Kidney epithelial cell (primary cell): ENCODE data around the gene HYLS1. TPM values are rescaled to one million over a fixed set of nuclear protein-coding genes. Genes with fewer than 3 reads are reported as not detected.

ENCODE experiments used
- DNase-seq: peaks from one replicate; pipeline ENCODE4 v3.0.0-alpha.2; 2010; ENCODE audit warnings: low read depth
- H3K27me3 ChIP-seq: 2 replicates; pipeline ENCODE4 v1.6.0; 2011; ENCODE audit warnings: low read length; ENCODE audit not compliant: control insufficient read depth, insufficient read depth
- H3K36me3 ChIP-seq: 2 replicates; pipeline ENCODE4 v1.5.1; 2011; ENCODE audit warnings: low read length; ENCODE audit not compliant: control insufficient read depth, insufficient read depth
- H3K4me3 ChIP-seq: 2 replicates; pipeline ENCODE4 v1.5.1; 2011; ENCODE audit warnings: low read depth, mild to moderate bottlenecking, control low read depth, low read length
- total RNA-seq: library from RNA; depleted of rRNA; stranded (reverse); fragments of >200 nt; gene quantifications from 2 replicates; pipeline ENCODE4 v1.2.3, GENCODE V29; 2015
- TF ChIP-seq, protein P1 (sequence below): IDR thresholded peaks from 2 replicates; pipeline ENCODE4 v1.5.1; 2011; ENCODE audit warnings: mild to moderate bottlenecking, moderate library complexity, low read length, control low read depth, inconsistent platforms; ENCODE audit not compliant: insufficient read depth, poor library complexity, severe bottlenecking

The HYLS1 gene
- total RNA-seq, 1 donor from 2014 or later = 3.6 TPM

DNA sequence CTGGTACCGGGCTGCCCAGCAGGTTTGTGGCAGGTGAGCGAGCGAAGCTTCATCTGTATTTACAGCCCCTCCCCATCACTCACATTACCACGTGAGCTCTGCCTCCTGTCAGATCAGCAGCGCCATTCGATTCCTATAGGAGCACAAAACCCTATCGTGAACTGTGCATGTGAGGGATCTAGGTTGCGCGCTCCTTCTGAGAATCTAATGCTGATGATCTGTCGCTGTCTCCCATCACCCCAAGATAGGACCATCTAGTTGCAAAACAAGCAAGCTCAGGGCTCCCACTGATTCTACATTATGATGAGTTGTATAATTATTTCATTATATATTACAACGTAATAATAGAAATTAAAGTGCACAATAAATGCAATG, 42.6 kb downstream of the HYLS1 start:
- no peak overlapping the region for H3K4me3 ChIP-seq
- TF ChIP-seq, protein P1, sequence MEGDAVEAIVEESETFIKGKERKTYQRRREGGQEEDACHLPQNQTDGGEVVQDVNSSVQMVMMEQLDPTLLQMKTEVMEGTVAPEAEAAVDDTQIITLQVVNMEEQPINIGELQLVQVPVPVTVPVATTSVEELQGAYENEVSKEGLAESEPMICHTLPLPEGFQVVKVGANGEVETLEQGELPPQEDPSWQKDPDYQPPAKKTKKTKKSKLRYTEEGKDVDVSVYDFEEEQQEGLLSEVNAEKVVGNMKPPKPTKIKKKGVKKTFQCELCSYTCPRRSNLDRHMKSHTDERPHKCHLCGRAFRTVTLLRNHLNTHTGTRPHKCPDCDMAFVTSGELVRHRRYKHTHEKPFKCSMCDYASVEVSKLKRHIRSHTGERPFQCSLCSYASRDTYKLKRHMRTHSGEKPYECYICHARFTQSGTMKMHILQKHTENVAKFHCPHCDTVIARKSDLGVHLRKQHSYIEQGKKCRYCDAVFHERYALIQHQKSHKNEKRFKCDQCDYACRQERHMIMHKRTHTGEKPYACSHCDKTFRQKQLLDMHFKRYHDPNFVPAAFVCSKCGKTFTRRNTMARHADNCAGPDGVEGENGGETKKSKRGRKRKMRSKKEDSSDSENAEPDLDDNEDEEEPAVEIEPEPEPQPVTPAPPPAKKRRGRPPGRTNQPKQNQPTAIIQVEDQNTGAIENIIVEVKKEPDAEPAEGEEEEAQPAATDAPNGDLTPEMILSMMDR = no peak
- peaks cover 6% of the 10 kb centered on the region for H3K27me3 ChIP-seq
- H3K36me3 ChIP-seq = no peaks in the 10 kb centered on the region
- no peak for DNase-seq

- no peak overlapping the region for H3K4me3 ChIP-seq
- DNase-seq = no peak
- H3K36me3 ChIP-seq = no peaks in the 10 kb centered on the region
- TF ChIP-seq, protein P1 = no peak
- peaks cover 6% of the 10 kb centered on the region for H3K27me3 ChIP-seq
Observed at GRCh38 chr11:125931116-125931515, 43.6 kb downstream of the HYLS1 start.

DNA sequence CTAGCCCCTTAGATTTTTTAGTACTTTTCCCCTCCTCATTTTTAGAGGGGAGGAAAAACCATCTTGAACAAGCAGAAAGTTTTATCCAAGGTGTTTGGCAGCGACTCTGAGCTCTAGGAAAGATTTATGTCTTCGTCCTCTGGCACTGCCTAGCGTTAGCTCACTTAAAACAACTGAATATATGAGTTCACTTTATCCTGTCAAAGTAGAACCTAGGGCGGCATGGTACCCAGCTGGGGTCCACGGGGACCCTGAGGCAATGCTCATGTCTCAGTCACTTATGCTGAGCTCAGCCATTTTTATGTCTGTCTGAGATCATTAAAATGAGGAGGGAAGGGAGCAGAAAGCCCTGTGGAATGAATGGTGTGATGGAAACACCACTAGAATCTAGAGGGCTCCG, 44.2 kb downstream of the HYLS1 start:
- no peaks in the 10 kb centered on the region for H3K36me3 ChIP-seq
- TF ChIP-seq, protein P1 = no peak
- no peak overlapping the region for H3K4me3 ChIP-seq
- H3K27me3 ChIP-seq = peaks cover 6% of the 10 kb centered on the region
- no peak for DNase-seq

- peaks cover 6% of the 10 kb centered on the region for H3K27me3 ChIP-seq
- no peaks in the 10 kb centered on the region for H3K36me3 ChIP-seq
- no peak for DNase-seq
- no peak overlapping the region for H3K4me3 ChIP-seq
- TF ChIP-seq, protein P1 = no peak
Observed at GRCh38 chr11:125932301-125932700, 44.8 kb downstream of the HYLS1 start.

- H3K27me3 ChIP-seq = peaks cover 6% of the 10 kb centered on the region
- no peaks in the 10 kb centered on the region for H3K36me3 ChIP-seq
- DNase-seq = no peak
- no peak overlapping the region for H3K4me3 ChIP-seq
- TF ChIP-seq, protein P1 = no peak
Observed at GRCh38 chr11:125933030-125933813, 45.8 kb downstream of the HYLS1 start.

GRCh38 chr11:125934473-125934872, 47.0 kb downstream of the HYLS1 start:
- TF ChIP-seq, protein P1 = no peak
- no peak for DNase-seq
- Histone ChIP-seq H3K36me3 (no peaks in the 10 kb centered on the region), H3K27me3 (peaks cover 5% of the 10 kb centered on the region), H3K4me3 (no peak overlapping the region)
